HG03025 (cell line): ENCODE results near the gene HM13.
A peak's percentile ranks its signal among the peaks of the same experiment; 100 is the strongest.
"Not testable (repeated sequence)": the region's sequence is repeated elsewhere in the genome, so short reads cannot be mapped to it uniquely, and the experiment has no call there.

Experiments used
- ATAC-seq: cut with Tn5 transposase; IDR thresholded peaks from one replicate; pipeline ENCODE4 v1.9.1; 2021; ENCODE audit warnings: mild to moderate bottlenecking, moderate library complexity; ENCODE audit not compliant: unreplicated experiment, low FRiP score

Gene HM13

DNA sequence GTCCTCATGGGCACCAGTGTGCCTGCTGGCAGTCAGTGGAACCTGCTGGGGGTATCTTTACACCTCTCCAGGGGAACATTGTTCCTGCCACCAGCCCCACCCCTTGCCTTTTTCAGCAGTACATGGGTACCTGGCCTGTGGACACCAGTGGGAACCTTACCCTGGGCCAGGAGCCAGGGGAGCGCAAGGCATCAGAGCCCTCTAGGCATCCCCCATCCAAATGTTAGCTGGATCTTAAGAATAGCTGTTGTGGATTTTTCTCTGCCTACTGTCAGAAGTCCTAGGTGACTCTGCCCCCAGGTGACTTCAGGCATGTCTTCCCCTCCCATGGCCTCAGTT, 52.0 kb downstream of the HM13 start:
- no peak for ATAC-seq

DNA sequence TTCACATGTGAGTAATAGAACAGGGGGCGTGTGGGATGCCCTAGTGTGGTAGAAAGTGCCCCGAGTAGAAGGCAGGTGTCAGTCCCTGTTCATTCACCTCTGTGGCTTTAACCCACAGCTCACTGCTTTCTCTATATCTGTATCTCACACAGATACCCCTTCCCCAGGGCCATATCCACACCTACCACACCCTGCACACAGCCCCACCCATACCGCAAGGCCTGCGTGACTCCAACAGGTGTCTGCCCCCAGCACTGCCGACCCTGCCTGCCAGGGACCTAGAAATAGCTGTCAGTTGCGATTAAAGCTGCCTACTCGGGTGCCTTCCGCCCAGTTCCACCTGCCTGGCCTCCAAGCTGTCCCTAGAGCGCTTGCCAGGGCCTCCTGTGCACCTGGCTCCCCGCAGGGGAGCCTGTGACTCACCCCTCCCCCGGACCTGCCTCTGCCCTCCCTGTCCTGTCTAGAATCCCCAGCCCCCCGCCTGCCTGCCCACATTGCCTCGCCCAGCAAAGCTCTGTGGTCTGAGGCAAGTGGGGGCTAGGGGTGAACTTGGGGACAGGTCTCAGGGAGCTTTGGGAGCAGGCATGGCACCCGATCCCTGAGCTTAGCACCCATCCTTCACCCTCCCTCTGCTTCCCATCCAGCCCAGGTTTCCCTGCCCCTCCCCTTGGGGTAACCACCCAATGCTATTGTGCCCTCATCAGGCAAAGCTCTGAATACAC, 52.6 kb downstream of the HM13 start:
- ATAC-seq = no peak

DNA sequence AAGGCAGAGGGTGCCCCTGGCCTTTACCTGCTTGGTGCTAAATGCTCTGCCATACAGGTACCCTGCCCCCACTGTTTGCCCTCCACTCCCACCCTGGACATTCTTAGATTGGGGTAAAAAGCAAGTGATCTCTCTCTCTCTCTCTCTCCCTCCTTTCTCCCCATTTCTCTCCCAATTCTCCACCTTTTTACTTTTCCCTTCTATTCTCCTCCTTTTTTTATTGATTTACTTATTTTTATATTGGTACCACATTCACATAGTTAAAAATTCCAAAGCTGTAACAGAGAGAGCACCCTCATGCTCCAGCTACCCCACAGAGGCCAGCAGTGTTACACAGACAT, 53.1 kb downstream of the HM13 start:
- ATAC-seq = no peak

DNA sequence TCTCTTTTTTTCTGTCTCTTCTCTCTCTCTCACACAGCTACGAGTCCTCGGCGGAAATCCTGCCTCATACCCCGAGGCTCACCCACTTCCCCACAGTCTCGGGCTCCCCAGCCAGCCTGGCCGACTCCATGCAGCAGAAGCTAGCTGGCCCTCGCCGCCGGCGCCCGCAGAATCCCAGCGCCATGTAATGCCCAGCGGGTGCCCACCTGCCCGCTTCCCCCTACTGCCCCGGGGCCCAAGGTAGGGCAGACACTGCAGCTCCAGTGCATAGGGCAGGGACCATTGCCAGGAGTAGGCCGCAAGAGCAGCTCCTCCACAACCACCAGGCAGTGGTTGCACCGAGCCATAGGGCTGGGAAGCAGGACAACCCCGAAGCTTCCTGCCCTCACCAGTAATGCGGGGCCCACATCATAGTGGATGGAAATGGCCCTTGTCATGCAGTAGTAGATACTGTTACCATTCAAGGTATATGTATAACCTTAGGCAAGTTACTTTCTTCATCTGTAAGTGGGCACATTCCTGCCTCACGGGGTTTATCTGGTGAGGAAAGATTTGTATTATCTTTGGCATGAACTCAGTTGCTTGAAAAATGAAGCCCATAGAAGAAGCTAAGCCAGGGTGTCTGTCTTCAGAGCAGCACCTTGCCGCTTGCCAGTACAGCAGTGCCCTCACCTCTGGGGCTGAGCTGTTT, 53.9 kb downstream of the HM13 start:
- no peak for ATAC-seq

DNA sequence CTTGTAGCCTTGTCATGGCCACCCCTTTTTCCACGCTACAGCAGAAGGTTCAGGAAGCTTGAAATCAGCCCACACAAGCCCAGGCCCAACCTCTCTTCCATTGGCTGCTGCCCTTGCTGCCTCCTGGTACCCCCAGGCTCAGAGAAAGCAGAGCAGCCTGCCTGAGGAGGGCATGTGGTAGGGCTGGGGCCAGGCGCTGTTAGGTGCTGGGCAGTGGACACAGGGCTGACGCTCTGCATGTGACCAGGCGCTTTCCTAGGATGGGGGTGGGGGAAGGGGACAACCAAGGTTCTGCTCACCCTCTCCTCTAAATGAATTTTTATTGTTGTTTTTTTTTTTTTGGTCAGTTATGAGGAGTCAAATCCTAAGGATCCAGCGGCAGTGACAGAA, 54.5 kb downstream of the HM13 start:
- ATAC-seq = no peak

DNA sequence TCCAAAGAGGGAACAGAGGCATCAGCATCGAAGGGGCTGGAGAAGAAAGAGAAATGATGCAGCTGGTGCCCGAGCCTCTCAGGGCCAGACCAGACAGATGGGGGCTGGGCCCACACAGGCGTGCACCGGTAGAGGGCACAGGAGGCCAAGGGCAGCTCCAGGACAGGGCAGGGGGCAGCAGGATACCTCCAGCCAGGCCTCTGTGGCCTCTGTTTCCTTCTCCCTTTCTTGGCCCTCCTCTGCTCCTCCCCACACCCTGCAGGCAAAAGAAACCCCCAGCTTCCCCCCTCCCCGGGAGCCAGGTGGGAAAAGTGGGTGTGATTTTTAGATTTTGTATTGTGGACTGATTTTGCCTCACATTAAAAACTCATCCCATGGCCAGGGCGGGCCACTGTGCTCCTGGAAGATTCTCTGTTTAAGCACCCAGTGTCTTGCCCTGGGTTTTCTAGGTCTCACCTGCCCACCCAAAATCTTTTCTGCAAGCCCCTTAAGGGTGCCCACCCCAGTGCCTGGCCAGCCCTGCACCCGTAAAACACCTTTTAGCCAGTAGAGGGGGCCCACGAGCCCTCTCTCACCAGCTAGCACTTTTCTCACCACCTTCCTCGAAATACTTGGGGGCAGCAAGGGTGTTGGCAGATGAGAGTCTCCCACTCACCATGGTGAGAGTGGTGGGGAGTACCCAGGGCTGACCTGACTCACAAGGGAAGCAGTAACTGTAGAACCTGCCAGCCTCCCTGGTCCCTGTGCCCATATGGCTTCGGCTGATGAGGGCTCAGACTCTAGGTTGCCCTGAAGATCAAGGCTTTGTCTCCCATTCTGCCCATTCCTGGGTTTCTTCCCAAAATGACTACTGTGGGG, 55.1 kb downstream of the HM13 start:
- no peak for ATAC-seq

DNA sequence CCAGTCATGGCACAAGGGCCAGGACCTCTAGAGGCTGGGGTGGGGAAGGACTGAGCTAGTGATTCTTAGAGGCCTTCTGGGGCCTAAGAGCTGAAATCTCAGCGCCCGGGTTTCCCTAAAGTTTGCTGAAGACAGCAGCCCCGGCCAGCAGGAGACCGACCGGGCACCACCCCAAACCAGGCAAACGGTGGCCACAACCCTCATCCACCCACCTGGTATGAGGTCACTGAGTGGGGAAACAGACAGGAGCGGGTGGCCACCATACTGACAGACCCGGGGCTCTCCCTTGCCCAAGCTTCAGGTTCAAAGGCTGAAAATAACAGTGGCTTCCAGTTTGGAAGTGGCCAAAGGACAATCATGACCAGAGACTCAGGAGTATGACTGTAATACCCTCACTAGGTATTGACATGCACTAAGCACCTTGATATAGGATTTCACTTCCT, 55.8 kb downstream of the HM13 start:
- ATAC-seq = no peak

DNA sequence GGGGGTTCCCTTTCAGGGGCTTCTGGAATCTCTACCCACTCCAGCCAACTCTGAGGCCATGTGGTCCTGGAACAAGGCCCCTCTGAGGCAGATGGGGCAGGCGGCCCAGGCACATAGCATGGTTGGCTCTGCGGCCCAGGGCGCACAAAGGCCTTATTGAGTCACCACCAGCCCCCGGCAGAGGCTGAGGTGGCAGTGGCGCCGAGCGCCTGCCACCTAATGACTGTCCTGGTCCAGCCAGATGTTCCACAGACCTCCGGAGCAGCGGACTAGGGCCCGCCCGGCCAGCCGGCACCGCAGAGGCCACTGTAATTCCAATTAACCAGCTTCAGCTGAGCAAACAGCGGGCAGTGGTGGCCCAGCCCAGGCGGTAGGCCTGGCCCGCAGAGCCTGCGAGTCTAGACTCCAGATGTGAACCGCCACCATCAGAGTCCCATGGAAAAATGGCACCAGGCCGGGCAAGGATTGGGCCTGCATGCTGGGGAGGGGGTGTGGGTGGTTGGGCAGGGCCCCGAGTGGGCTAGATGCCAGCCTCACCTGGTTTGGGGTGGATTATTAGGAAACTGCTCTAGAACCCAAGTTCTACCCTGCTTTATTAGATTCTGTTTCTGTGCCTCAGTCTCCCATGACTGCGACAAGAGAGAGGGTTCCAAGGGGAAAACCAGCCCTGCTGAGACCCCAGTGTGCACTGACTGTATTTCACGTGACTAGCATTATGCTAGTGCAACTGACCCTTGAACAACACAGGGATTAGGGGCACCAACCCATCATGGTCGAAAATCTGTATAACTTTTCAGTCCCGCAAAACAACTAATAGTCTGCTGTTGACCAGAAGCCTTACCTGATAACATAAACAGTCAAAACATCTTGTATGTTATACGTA, 56.7 kb downstream of the HM13 start:
- ATAC-seq = no peak

DNA sequence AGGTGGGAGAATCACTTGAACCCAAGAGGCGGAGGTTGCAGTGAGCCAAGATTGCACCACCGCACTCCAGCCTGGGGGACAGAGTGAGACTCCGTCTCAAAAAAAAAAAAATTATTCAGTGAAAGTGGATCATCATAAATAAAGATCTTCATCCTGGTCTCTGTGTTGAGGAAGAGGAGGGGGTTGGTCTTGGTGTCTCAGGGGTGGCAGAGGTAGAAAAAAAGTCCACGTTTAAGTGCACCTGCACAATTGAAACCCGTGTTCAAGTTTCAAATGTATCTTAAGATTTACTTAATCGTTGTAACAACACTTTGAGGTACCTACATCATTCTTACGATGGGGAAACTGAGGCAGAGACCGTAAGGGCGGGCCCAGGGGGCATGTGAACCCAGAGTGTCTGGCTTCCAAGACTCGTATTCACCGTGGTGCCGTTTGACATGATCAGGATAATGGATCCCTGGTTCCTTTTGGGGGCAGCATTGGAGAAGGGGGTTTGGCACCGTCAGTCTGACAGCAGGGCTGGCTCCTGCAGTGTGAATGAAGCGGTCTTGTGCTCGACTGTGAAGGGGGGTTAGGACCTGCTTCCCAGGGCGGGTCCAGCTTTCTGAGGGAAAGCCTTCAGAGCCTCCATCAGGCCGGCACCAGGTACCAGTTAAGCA, 57.9 kb downstream of the HM13 start:
- peak; percentile 4 for ATAC-seq

DNA sequence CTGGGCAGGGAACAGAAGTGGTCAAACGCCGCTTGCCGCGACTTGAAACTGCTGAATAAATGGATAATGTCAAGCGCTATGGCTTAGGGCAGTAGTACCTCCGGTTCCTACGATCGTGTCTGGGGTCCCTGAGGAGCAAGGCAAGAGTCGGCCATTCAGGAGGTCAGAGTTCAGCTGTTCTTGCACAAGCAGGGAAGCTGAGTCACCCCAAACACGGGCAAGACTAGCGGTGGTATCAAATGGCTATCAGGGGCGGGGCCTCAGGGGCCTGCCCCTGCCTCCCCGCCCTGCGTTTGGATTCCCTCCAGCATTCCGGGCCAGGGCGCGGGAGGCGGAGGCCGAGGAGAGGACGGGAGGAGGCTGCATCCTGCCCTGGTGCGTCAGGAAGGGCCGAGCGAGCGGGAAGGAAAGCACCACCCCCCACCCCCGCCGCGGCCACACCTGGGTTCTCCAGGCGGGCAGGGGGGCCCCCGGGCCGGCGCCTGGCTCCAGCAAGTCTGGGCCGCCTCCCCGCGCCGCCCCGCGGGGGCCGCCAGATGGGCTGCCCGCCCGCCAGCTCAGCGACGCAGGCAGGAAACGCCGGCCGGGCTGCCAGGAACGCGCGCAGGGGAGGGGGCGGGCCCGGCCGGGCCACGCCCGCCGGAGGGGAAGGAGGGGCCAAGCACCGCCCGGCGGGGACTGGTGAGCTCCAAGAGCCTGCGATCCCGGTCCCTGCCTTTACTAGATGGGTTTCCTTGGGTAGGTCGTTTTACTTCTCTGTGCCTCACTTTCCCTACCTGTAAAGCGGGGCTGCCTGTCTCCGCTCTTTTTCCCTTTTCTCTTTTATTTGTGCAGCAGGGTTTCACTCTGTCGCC, 58.7 kb downstream of the HM13 start:
- ATAC-seq = peak; percentile 71

DNA sequence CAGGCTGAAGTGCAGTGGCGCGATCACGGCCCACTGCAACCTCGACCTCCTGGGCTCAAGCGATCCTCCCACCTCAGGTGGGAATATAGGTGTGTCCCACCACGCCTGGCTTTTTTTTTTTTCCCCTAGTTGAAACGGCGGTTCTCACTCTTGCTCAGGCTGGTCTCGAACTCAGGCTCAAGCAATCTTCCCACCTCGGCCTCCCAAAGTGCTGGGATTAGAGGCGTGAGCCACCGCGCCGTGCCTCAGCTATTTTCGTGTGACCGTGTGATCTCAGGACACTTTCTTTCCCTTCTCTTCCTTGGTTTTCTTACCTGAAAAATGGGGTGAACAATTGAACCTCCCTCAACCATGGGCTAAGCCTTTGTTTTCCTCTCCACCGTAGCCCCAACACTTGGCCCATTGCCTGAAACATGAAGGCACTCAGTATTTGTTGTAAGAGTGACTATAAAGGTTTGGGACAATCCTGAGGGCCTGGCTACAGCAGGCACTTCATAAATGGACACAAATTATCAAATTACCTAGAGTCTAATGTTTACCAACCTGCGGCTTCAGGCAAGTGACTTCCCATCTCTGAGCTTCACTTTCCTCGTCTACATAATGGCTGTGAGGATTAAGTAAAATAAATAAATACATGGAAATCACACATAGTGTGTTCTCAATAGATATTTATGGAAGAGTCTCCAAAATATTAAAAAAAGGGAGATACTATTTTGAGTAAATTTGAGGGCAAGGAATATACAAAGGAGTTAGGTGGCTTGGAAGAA, 59.5 kb downstream of the HM13 start:
- ATAC-seq = no peak

DNA sequence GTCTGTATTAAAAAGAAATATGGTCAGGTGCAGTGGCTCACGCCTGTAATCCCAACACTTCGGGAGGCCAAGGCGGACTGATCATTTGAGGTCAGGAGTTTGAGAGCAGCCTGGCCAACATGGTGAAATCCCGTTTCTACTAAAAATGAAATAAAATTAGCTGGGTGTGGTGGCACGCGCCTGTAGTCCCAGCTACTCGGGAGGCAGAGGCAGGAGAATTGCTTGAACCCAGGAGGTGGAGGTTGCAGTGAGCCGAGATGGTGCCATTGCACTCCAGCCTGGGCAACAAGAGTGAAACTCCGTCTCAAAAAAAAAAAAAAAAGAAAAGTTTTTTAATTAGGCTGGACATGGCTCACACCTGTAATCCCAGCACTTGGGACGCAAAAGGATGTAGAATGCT, 60.7 kb downstream of the HM13 start:
- ATAC-seq = not testable (repeated sequence)

DNA sequence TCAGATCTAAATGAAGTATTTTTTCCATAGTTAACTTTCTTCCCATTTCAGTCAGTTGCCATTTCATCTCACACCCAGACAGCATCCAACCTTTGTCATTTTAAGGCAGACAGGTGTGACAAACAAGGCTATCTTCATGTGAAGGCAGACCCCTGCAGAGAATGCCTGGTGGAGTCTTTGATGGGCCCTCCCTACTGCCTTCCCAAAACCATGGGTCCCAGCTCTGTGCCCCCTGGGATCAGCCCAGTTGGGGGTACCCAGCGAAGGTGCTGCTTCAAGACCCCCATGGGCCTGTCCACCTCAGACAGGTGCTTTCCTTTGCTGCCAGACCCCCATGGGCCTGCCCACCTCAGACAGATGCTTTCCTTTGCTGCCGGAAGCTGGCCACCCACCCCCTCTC, 62.5 kb downstream of the HM13 start:
- no peak for ATAC-seq

DNA sequence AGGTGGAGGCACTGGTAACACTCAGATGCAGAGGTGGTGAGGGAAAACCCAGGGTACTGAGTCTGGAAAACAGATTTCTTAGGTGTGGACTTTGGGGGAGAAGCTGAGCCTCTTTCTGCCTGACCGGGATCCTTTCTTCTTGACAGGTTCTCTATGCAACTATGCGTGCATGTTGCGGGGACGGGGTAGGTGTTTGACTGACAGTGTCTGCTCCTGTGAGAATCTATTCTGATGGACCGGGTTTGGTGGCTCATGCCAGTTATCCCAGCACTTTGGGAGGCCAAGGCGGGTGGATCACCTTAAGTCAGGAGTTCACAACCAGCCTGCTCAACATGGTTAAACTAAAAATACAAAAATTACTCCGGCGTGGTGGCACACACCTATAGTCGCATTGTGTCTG, 63.0 kb downstream of the HM13 start:
- no peak for ATAC-seq

DNA sequence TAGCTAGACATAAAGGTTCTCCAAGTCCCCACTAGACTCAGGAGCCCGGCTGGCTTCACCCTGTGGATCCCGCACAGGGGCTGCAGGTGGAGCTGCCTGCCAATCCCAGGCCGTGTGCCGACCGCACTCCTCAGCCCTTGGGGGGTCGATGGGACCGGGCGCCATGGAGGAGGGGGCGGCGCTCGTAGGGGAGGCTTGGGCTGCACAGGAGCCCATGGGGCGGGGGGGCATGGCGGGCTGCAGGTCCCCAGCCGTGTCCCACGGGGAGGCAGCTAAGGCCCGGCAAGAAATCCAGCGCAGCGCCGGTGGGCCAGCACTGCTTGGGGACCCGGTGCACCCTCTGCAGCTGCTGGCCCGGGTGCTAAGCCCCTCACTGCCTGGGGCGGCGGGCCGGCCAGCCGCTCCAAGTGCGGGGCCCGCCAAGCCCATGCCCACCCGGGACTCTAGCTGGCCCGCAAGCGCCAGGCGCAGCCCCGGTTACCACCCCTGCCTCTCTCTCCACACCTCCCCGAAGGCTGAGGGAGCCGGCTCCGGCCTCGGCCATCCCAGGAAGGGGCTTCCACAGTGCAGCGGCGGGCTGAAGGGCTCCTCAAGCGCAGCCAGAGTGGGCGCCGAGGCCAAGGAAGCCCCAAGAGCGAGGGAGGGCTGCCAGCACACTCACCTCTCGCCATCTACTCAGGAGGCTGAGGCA, 64.4 kb downstream of the HM13 start:
- no peak for ATAC-seq

DNA sequence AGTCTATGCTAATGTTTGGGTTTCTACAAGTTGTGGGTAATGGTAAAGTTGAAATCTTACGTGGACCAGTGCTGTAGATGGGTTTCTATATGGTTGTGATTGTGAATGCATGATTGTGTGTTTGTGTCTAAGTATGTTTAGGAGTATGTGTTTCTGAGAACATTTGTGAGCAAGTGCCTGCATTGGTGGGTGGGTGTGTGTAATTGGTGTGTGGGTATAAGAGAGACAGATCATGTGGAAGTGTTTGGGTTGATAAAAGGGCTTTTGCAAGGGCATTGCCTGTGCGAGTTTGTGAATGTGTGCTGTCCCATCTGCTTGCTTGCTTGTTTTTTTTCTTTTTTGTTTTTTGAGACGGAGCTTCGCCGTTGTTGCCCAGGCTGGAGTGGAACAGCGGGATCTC, 65.0 kb downstream of the HM13 start:
- ATAC-seq = no peak

DNA sequence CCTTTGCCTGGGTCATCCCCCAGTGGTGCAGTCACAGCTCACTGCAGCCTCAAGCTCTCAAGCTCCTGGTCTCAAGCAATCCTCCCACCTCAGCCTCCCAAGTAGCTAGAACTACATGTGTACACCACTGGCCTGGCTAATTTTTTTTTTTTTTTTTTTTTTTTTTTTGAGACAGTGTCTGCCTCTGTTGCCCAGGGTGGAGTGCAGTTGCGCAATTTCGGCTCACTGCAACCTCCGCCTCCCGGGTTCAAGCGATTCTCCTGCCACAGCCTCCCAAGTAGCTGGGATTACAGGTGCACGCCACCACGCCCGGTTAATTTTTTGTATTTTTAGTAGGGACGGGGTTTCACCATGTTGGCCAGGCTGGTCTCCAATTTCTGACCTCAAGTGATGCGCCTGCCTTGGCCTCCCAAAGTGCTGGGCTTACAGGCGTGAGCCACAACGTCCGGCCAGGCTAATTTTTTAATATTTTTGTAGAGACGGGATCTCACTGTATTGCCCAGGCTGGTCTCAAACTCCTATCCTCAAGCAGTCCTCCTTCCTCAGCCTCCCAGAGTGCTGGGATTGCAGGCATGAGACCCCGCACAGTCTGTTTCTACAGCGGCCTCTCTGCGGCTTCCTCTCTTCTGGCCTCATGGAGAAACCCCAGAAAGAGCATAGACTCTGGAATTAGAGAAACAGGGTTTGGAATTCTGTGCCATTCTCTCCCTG, 65.9 kb downstream of the HM13 start:
- ATAC-seq = not testable (repeated sequence)
